ENCODE results near the gene NLK.

NLK gene

GRCh38 chr17:28040406-28040805 lies 2.1 kb upstream of the NLK start:
- no peak for DNase-seq (ENCODE audit: low read depth)

DNA sequence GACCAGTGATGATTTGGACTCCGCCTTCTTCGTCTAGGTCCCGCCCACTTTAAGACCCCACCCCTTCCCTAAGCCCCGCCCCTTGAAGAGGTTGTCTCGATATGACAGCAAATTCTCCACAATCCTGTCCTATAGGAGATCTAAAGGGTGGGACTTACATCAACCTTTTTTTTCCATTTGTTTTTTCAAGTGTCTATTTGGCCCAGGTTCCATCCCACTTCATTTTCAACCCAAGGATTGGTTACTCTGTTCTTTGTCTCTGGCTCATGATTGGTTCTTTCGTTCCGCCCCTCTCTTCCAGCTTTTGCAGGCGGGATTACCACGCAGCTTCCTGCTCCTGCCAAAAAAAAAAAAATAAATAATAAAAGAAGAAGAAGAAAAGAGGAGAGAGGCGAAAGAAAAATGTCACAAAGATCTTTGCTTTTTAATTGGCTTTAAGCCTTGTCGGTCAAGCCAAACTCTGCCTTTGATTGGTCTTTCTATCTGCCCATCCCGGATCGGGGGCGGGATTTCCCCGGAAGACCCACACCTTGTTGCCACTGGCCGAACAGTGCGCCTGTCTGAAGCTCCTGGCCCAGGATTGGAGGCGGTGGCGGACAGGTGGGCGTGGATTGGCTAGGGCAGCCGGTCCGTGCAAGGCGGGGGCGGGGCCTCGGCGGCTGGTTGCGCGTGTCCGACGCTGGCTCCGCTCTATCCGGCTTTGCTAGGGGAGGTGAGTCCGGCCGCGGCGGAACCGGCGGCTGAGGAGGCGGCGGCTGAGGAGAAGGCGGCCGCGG lies 1.2 kb upstream of the NLK start:
- peak; percentile 97 for DNase-seq (ENCODE audit: low read depth)

DNA sequence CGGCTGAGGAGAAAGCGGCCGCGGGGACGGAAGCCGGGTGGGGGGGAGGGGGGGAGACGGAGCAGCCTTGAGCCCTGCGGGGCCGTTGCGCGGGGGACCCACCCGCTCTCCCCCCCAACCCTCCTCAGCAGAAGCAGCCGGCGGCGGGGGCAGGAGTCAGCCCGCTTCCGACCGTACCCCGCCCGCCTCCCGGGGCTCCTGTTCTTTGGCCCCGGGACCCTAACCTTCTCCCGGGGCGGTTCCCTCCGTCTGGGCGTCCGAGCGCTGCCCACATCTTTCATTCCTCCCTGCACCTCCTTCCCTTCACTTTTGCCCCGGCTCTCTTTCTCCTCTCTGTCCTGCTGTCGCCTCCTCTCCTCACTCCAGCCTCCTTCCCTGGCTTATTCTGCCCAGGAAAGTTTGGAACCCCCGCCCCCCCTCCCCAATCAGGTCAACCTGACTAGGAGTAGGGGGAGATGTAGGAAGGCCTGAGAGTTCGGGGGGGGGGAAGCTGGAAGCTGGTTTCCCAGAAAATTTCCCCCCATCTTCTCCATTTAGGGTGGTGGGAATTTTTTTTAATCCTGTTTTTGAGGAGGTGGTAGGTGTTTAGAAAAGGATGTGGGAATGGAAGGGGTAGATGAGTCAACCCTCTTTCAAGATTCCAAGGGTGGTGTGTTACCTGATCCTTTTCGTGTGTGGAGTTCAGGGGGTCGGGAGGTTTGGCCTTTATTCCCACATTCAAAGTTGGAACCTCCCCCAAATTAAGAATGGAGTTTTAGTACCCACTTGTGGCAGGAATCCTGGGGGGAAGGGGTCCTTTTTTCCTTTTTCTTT lies 427 bp upstream of the NLK start:
- no peak for DNase-seq (ENCODE audit: low read depth)

DNA sequence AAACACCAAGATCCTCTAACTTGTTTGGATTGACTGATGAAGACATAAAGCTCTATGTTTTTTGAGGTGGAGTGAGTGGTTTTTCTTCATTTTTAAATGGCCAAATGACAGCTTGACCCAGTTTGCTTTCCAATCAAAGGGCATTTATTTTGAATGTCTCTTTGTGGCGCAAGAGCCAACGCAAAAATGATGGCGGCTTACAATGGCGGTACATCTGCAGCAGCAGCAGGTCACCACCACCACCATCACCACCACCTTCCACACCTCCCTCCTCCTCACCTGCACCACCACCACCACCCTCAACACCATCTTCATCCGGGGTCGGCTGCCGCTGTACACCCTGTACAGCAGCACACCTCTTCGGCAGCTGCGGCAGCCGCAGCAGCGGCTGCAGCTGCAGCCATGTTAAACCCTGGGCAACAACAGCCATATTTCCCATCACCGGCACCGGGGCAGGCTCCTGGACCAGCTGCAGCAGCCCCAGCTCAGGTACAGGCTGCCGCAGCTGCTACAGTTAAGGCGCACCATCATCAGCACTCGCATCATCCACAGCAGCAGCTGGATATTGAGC lies 329 bp downstream of the NLK start:
- no peak for DNase-seq (ENCODE audit: low read depth)

DNA sequence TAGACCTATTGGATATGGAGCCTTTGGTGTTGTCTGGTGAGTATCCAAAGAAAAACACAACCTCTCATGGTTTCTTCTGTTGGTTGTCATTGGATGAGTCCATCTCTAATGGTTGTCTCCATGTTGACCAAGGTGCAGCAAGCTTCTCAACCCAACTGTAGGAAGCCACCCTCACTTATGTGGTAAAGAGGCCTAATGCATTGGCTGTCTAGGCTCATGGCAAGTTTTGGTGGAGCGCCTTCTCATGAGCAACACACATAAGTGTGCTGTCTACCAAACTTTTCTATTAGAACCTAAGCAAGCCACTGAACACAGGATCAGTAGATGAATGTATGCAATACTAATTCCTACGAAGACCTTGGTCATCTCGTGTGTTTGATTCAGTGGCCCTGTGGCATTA lies 819 bp downstream of the NLK start:
- DNase-seq (ENCODE audit: low read depth) = no peak

- DNase-seq (ENCODE audit: low read depth) = no peak
Observed at GRCh38 chr17:28043741-28044140, 1.3 kb downstream of the NLK start.

DNA sequence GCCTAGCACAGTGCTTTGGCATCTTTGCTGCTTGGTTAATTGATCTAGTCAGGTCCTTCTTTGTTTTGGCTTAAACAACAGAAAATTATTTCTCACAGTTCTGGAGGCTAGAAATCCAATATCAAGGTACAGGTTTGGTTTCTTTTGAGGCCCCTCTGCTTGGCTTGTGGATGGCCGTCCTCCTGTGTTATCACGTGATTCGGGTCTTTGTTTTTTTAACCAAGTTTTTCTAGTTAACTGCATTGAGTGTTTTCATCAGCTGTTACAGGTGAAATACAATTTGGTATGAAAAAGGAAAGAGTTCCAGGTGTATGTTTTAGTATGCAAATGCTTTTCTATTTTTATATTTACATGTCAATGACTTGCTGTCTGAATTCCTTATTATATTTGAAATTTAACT lies 2.8 kb downstream of the NLK start:
- no peak for DNase-seq (ENCODE audit: low read depth)

DNA sequence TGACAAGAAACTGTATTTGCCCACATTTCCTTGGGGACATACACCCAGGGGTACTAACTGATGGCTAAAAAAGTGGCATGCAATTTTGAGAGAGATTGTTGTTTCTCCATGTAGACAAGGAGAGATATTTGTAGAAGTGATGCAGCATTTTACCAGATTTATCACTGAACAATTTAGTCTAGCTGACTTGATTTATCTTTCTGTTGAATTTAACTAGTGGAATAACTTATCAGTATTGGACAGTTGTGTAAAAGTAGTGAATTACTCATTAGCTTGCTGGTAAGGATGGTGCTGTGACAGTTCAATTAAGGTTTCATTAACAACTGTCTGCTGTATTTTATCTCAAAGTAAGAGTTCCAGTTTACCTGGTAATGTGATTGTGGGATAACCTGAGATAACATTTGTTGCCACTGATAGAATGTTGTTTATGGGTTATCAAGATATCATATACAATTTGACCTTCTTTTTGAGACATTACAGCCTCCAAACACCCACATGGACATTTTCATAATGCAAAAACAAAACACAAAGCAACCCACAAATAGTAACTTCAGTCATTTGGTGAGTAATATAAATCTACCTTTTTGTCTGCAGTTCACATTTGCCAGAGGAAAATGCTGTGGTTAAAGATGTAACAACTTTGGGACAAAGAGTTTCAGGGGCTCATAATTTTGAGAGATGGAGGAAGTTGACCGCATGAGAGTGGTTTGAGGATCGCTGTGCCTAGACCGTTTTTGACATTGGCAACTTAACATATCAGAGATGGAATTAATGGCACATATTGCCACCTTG lies 3.8 kb downstream of the NLK start:
- no peak for DNase-seq (ENCODE audit: low read depth)

- DNase-seq (ENCODE audit: low read depth) = no peak
Observed at GRCh38 chr17:28047806-28048205, 5.3 kb downstream of the NLK start.

GRCh38 chr17:28049071-28049470 lies 6.6 kb downstream of the NLK start:
- no peak for DNase-seq (ENCODE audit: low read depth)

DNA sequence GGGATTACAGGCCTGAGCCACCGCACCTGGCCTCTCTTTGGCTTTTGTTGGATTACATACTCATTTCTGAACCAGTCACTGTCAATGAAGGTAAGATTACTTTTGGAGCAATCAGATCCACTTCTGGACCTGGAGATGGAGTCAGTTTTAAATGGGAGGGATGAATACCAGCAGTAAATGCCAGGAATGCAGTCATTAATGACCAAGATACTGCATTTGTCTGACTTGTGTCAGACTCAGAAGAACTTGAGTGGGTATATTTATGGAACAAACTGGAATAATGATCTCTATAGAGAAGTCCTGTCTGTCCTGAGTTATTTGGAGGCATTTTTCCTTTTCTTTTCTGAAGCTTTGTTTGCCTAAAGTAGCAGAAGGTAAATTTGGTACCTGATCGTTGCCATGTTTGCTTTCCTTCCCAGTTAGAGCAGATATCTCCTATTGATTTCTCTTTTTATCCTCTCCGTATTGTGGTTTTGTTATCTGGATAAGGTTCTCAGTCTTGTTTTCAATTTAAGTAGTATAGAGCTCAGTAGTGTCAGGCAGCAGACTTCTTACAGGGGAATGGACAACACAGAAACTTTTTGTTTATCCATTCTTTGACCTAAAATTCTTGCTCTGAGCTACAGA lies 10.7 kb downstream of the NLK start:
- no peak for DNase-seq (ENCODE audit: low read depth)

GRCh38 chr17:28053725-28054124 lies 11.2 kb downstream of the NLK start:
- no peak for DNase-seq (ENCODE audit: low read depth)

DNA sequence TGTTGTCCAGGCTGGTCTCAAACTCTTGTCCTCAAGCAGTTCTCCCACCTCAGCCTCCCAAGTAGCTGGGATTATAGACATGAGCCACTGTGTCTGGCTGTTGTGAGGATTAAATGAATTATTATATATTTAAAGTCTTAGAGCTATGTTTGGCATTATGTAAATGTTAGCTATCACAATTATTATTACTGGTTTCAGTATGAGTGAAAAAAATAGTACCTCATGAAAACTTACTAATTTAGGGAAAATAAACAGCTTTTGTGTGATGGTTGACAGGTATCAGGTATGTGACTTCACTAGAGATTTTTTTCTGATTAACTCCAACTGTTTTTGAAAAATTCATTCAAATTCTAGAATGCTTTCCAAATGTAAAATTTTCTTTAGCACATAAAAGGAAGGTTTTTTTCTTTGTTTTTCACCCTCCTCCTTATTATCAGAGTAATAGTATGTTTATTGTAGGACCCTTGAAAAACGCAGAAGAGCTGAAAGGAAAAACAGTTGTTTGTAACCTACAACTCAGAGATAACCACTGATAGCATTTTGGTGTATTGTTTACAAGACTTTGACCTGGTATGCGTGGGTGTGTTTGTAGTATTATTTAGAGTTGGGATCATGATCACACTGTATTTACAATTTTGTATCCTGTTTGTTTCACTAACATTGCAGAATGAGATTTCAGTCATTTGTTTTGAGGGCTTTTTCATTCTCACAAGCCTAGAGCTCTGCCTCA lies 13.2 kb downstream of the NLK start:
- DNase-seq (ENCODE audit: low read depth) = no peak

- DNase-seq (ENCODE audit: low read depth) = no peak
Observed at GRCh38 chr17:28056276-28056620, 13.8 kb downstream of the NLK start.

DNA sequence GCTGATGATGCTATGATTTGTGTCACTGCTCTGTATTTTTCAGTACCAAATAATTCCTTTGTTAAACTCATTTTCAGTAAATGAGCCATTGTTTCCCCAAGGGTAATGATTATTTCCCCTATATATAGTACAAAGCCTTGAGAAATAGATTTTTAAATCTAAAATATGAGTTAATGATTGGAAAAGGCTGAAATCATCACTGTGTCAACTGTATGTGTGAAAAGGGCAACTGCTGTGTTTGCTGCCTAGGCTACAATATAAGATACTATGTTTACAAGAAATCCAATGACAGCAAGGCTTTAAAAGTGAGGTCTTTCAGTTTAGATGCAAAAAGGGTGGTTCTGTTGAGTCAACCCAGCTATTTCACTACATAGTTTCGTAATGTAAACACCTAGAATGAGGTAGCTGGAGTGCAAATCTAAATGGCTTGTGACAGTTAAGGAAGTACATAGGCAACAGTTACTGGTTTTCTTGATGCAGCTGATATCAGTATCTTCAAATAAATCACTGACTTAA lies 15.3 kb downstream of the NLK start:
- no peak for DNase-seq (ENCODE audit: low read depth)

- DNase-seq (ENCODE audit: low read depth) = no peak
Observed at GRCh38 chr17:28059675-28060074, 17.2 kb downstream of the NLK start.

- no peak for DNase-seq (ENCODE audit: low read depth)
Observed at GRCh38 chr17:28065706-28066105, 23.2 kb downstream of the NLK start.

DNA sequence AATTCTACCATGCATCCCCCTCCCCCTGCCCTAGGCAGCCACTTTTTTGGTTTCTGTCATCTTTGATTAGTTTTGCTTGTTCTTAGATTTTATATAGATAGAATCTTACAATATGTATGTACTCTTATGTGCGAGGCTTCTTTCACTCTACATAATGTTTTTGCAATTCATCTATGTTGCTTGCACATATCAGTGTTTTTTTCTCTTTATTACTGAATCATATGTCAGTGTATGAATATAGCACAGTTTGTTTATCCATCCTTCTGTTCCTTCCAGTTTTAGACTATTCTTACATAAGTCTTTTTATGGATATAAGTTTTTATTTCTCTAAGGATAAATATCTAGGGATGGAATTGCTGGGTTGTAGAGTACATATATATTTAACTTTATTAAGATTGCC lies 26.6 kb downstream of the NLK start:
- DNase-seq (ENCODE audit: low read depth) = no peak

- DNase-seq (ENCODE audit: low read depth) = no peak
Observed at GRCh38 chr17:28071179-28071578, 28.7 kb downstream of the NLK start.

- no peak for DNase-seq (ENCODE audit: low read depth)
Observed at GRCh38 chr17:28071891-28072606, 29.6 kb downstream of the NLK start.

Data from CMK (cell line).